Measurements from ENCODE around the gene DDRGK1.
A peak's percentile ranks its signal among the peaks of the same experiment; 100 is the strongest.

DDRGK1 gene

DNA sequence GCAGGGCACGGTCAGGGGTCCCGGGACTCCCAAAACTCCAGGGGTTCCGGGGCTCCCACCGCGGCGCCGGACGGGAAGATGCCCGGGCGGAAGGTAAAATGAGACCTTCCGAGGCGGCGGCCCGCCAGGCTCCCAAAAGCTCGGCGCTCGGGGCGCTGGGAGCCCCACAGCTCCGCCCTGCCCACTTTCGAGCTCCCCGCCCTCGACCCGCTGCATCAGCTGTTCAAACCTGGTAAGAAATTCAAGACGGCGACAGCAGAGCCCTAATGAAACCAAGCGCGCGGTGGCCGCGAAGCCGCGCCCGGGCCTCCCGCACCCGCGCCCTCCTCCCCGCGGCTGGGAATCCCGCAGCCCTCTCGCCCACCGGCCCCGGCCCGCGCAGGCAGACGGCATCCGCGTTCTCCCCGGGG lies 34.1 kb upstream of the DDRGK1 start:
- Histone ChIP-seq H3K36me3 (ENCODE audit: control insufficient read depth in 1 of 2, insufficient read depth in 2 of 2, low read depth in 1 of 2, low read length in 2 of 2) (peaks cover 0 to 6% of the 10 kb centered on the region in 2 experiments), H2AK5ac (ENCODE audit: low read length, severe bottlenecking) (no peak overlapping the region), H4K91ac (ENCODE audit: low read length) (no peak overlapping the region), H3K4ac (ENCODE audit: low read depth in 1 of 2, low read length in 2 of 2) (no peak overlapping the region), H3K27me3 (ENCODE audit: control insufficient read depth in 1 of 2, insufficient read depth in 1 of 2, low read length in 2 of 2) (peaks cover 29 to 75% of the 10 kb centered on the region in 2 experiments), H3K4me2 (ENCODE audit: low read length, poor library complexity, severe bottlenecking) (peak overlapping the region; percentile 94), H3K9ac (ENCODE audit: low read length) (peak overlapping the region; percentile 83), H2BK15ac (ENCODE audit: low read depth, poor library complexity, severe bottlenecking) (no peak overlapping the region), H2AFZ (ENCODE audit: low read depth, low read length) (peak overlapping the region; percentile 72), H3K4me1 (ENCODE audit: control insufficient read depth, insufficient read depth, low read depth, low read length) (peaks cover 26% of the 10 kb centered on the region), H2BK120ac (ENCODE audit: low read depth, low read length) (no peak overlapping the region), H4K8ac (ENCODE audit: low read length) (peak overlapping the region; percentile 20), H2BK5ac (ENCODE audit: low read depth, low read length, poor library complexity, severe bottlenecking) (no peak overlapping the region), H3K9me3 (ENCODE audit: control insufficient read depth, low read length) (no peaks in the 10 kb centered on the region), H3K79me1 (replicated peaks; ENCODE audit: low read length, poor library complexity, severe bottlenecking) (no peaks in the 10 kb centered on the region), H3K23ac (ENCODE audit: low read length in 2 of 2) (no peak overlapping the region), H3K27ac (ENCODE audit: low read length, poor library complexity, severe bottlenecking) (no peak overlapping the region), H3K18ac (ENCODE audit: low read depth in 1 of 2, low read length in 2 of 2) (peak overlapping the region; percentile 17 to 77), H3K4me3 (ENCODE audit: insufficient read depth in 1 of 2, low read depth in 1 of 2, low read length in 2 of 2) (peak overlapping the region; percentile 81), H2BK12ac (ENCODE audit: low read length in 2 of 2) (no peak overlapping the region), H3K14ac (ENCODE audit: low read length in 2 of 2) (no peak overlapping the region)
- WGBS = under 1% methylated on average over 46 of the region's 48 CpGs
- DNase-seq = peak; percentile 38

GRCh38 chr20:3237958-3238615 lies 33.6 kb upstream of the DDRGK1 start:
- no peak for DNase-seq
- peak overlapping the region; percentile 81 for H3K4me3 ChIP-seq (ENCODE audit: insufficient read depth in 1 of 2, low read depth in 1 of 2, low read length in 2 of 2)
- H3K4me1 ChIP-seq (ENCODE audit: control insufficient read depth, insufficient read depth, low read depth, low read length) = peaks cover 26% of the 10 kb centered on the region
- peak overlapping the region in 1 of 2 experiments; percentile 18 for H3K23ac ChIP-seq (ENCODE audit: low read length in 2 of 2)
- H3K27ac ChIP-seq (ENCODE audit: low read length, poor library complexity, severe bottlenecking) = no peak overlapping the region
- H3K4me2 ChIP-seq (ENCODE audit: low read length, poor library complexity, severe bottlenecking) = peak overlapping the region; percentile 94
- no peak overlapping the region for H2BK15ac ChIP-seq (ENCODE audit: low read depth, poor library complexity, severe bottlenecking)
- no peak overlapping the region for H2AK5ac ChIP-seq (ENCODE audit: low read length, severe bottlenecking)
- peaks cover 29 to 72% of the 10 kb centered on the region in 2 experiments for H3K27me3 ChIP-seq (ENCODE audit: control insufficient read depth in 1 of 2, insufficient read depth in 1 of 2, low read length in 2 of 2)
- H3K9ac ChIP-seq (ENCODE audit: low read length) = peak overlapping the region; percentile 83
- H2BK120ac ChIP-seq (ENCODE audit: low read depth, low read length) = no peak overlapping the region
- H3K4ac ChIP-seq (ENCODE audit: low read depth in 1 of 2, low read length in 2 of 2) = no peak overlapping the region
- H3K79me1 ChIP-seq (replicated peaks; ENCODE audit: low read length, poor library complexity, severe bottlenecking) = no peaks in the 10 kb centered on the region
- no peak overlapping the region for H2AFZ ChIP-seq (ENCODE audit: low read depth, low read length)
- H2BK12ac ChIP-seq (ENCODE audit: low read length in 2 of 2) = no peak overlapping the region
- WGBS = 3% methylated on average over 56 of the region's 59 CpGs
- H3K9me3 ChIP-seq (ENCODE audit: control insufficient read depth, low read length) = no peaks in the 10 kb centered on the region
- H3K14ac ChIP-seq (ENCODE audit: low read length in 2 of 2) = no peak overlapping the region
- peaks cover 0 to 9% of the 10 kb centered on the region in 2 experiments for H3K36me3 ChIP-seq (ENCODE audit: control insufficient read depth in 1 of 2, insufficient read depth in 2 of 2, low read depth in 1 of 2, low read length in 2 of 2)
- H3K18ac ChIP-seq (ENCODE audit: low read depth in 1 of 2, low read length in 2 of 2) = no peak overlapping the region
- H4K91ac ChIP-seq (ENCODE audit: low read length) = no peak overlapping the region
- H2BK5ac ChIP-seq (ENCODE audit: low read depth, low read length, poor library complexity, severe bottlenecking) = no peak overlapping the region
- no peak overlapping the region for H4K8ac ChIP-seq (ENCODE audit: low read length)

GRCh38 chr20:3237011-3237957 lies 32.8 kb upstream of the DDRGK1 start:
- peak overlapping the region in 1 of 2 experiments; percentile 81 for H3K4me3 ChIP-seq (ENCODE audit: insufficient read depth in 1 of 2, low read depth in 1 of 2, low read length in 2 of 2)
- H3K36me3 ChIP-seq (ENCODE audit: control insufficient read depth in 1 of 2, insufficient read depth in 2 of 2, low read depth in 1 of 2, low read length in 2 of 2) = peaks cover 0 to 9% of the 10 kb centered on the region in 2 experiments
- no peak overlapping the region for H3K9ac ChIP-seq (ENCODE audit: low read length)
- no peak overlapping the region for H3K18ac ChIP-seq (ENCODE audit: low read depth in 1 of 2, low read length in 2 of 2)
- peaks cover 29 to 74% of the 10 kb centered on the region in 2 experiments for H3K27me3 ChIP-seq (ENCODE audit: control insufficient read depth in 1 of 2, insufficient read depth in 1 of 2, low read length in 2 of 2)
- H2BK120ac ChIP-seq (ENCODE audit: low read depth, low read length) = no peak overlapping the region
- peak overlapping the region; percentile 94 for H3K4me2 ChIP-seq (ENCODE audit: low read length, poor library complexity, severe bottlenecking)
- no peak overlapping the region for H4K8ac ChIP-seq (ENCODE audit: low read length)
- no peak overlapping the region for H2BK15ac ChIP-seq (ENCODE audit: low read depth, poor library complexity, severe bottlenecking)
- H2BK5ac ChIP-seq (ENCODE audit: low read depth, low read length, poor library complexity, severe bottlenecking) = no peak overlapping the region
- H3K4me1 ChIP-seq (ENCODE audit: control insufficient read depth, insufficient read depth, low read depth, low read length) = peaks cover 26% of the 10 kb centered on the region
- H3K4ac ChIP-seq (ENCODE audit: low read depth in 1 of 2, low read length in 2 of 2) = no peak overlapping the region
- no peaks in the 10 kb centered on the region for H3K79me1 ChIP-seq (replicated peaks; ENCODE audit: low read length, poor library complexity, severe bottlenecking)
- no peak overlapping the region for H4K91ac ChIP-seq (ENCODE audit: low read length)
- WGBS = 61% methylated on average over 24 of the region's 25 CpGs
- no peak overlapping the region for H3K23ac ChIP-seq (ENCODE audit: low read length in 2 of 2)
- H2AK5ac ChIP-seq (ENCODE audit: low read length, severe bottlenecking) = no peak overlapping the region
- no peak overlapping the region for H3K14ac ChIP-seq (ENCODE audit: low read length in 2 of 2)
- no peak overlapping the region for H2BK12ac ChIP-seq (ENCODE audit: low read length in 2 of 2)
- DNase-seq = no peak
- no peak overlapping the region for H3K27ac ChIP-seq (ENCODE audit: low read length, poor library complexity, severe bottlenecking)
- no peak overlapping the region for H2AFZ ChIP-seq (ENCODE audit: low read depth, low read length)
- H3K9me3 ChIP-seq (ENCODE audit: control insufficient read depth, low read length) = no peaks in the 10 kb centered on the region
